Endothelial cell of umbilical vein (primary cell): ENCODE results near the gene CGA. TPM values are rescaled to one million over a fixed set of nuclear protein-coding genes. Genes with fewer than 3 reads are reported as not detected.

Experiments used
- BruUV-seq: library from RNA; stranded (reverse); fragments of 400-500 nt; replicated peaks from 2 replicates; lab custom pipeline; 2021; lab: Mats Ljungman, UMichigan
- CTCF ChIA-PET: fragments of 300-600, 350-600 bp; sonication (Branson Sonifier 250); formaldehyde crosslinking; loops from one replicate; lab custom pipeline; 2021; ENCODE audit warnings: antibody characterized with exemption, inconsistent platforms; lab: Charles Lee
- POLR2A ChIA-PET: fragments of 300-600, 350-600 bp; sonication (Branson Sonifier 250); formaldehyde crosslinking; loops from one replicate; lab custom pipeline; 2021; ENCODE audit warnings: antibody characterized with exemption, inconsistent platforms; lab: Charles Lee
- DNase-seq: peaks from one replicate; pipeline ENCODE4 v3.0.0-alpha.2; 2011; ENCODE audit warnings: low read depth, low spot score
- FAIRE-seq: peaks from 2 replicates; lab custom pipeline; 2011; peaks lifted over from hg19 to GRCh38; lab: Jason Lieb, UNC
- H2AFZ ChIP-seq: 2 replicates; pipeline ENCODE4 v1.6.0; 2012; ENCODE audit warnings: low read depth, low read length, control low read depth, inconsistent platforms
- H3K27ac ChIP-seq: 2 replicates; pipeline ENCODE4 v1.5.1; 2011; ENCODE audit warnings: low read depth, mild to moderate bottlenecking, control low read depth, low read length, moderate library complexity; ENCODE audit not compliant: insufficient read depth
- H3K27me3 ChIP-seq, 2 experiments: 2 replicates each; pipeline versions ENCODE4 v1.6.0 to v1.6.1; 2011; ENCODE audit warnings: low read length in 2 of 2, mixed read lengths in 1 of 2; ENCODE audit not compliant: control insufficient read depth in 2 of 2, insufficient read depth in 2 of 2
- H3K36me3 ChIP-seq, 2 experiments: 2 replicates in 1 of 2; 3 replicates in 1 of 2; pipeline ENCODE4 v1.5.1; 2011; ENCODE audit warnings: low read length in 2 of 2, mild to moderate bottlenecking in 1 of 2, moderate library complexity in 1 of 2; ENCODE audit not compliant: control insufficient read depth in 2 of 2, insufficient read depth in 2 of 2; ENCODE audit errors: extremely low read depth in 1 of 2
- H3K4me1 ChIP-seq: 3 replicates; pipeline ENCODE4 v1.5.1; 2011; ENCODE audit warnings: mild to moderate bottlenecking, low read length; ENCODE audit not compliant: control insufficient read depth, insufficient read depth; ENCODE audit errors: extremely low read depth
- H3K4me2 ChIP-seq: 2 replicates; pipeline ENCODE4 v1.6.1; 2011; ENCODE audit warnings: low read length, control low read depth, mixed read lengths; ENCODE audit not compliant: insufficient read depth
- H3K4me3 ChIP-seq, 3 experiments: fragments of 200-600 bp in 1 of 3; sonication (generic), shearing (Covaris generic) in 1 of 3; replicated peaks in 1 of 3; 2 replicates each; pipeline ENCODE4 v1.5.1; 2011 to 2016; ENCODE audit warnings: control low read depth in 3 of 3, low read length in 3 of 3, mild to moderate bottlenecking in 2 of 3, inconsistent platforms in 1 of 3, low read depth in 1 of 3, moderate library complexity in 1 of 3; ENCODE audit not compliant: insufficient read depth in 1 of 3
- H3K79me2 ChIP-seq: 2 replicates; pipeline ENCODE4 v1.6.0; 2012; ENCODE audit warnings: low read length, inconsistent platforms; ENCODE audit not compliant: control insufficient read depth, insufficient read depth
- H3K9ac ChIP-seq: replicated peaks from 2 replicates; pipeline ENCODE3; 2011; ENCODE audit warnings: low read length, control low read depth; ENCODE audit not compliant: insufficient read depth; ENCODE audit errors: extremely low read depth
- H3K9me1 ChIP-seq: replicated peaks from 3 replicates; pipeline ENCODE4 v1.6.0; 2011; ENCODE audit warnings: mild to moderate bottlenecking, low read length; ENCODE audit not compliant: control insufficient read depth, insufficient read depth; ENCODE audit errors: extremely low read depth
- H3K9me3 ChIP-seq: replicated peaks from 2 replicates; pipeline ENCODE4 v1.5.1; 2012; ENCODE audit warnings: low read length, inconsistent platforms; ENCODE audit not compliant: control insufficient read depth, insufficient read depth
- H4K20me1 ChIP-seq: replicated peaks from 2 replicates; pipeline ENCODE3; 2011; ENCODE audit warnings: mild to moderate bottlenecking, low read length; ENCODE audit not compliant: control insufficient read depth, insufficient read depth; ENCODE audit errors: extremely low read depth
- EZH2 ChIP-seq: IDR thresholded peaks from 2 replicates; pipeline ENCODE4 v1.6.1; 2012; ENCODE audit warnings: borderline replicate concordance, low read depth, mild to moderate bottlenecking, moderate library complexity, low read length, inconsistent platforms; ENCODE audit not compliant: severe bottlenecking
- FOS ChIP-seq: IDR thresholded peaks from 2 replicates; pipeline ENCODE4 v1.6.1; 2011; ENCODE audit warnings: mild to moderate bottlenecking, low read length, moderate library complexity, borderline replicate concordance; ENCODE audit not compliant: insufficient read depth
- JUN ChIP-seq: IDR thresholded peaks from 2 replicates; pipeline ENCODE4 v1.6.1; 2011; ENCODE audit warnings: borderline replicate concordance, low read depth; ENCODE audit not compliant: insufficient read length, insufficient read depth
- MYC ChIP-seq: IDR thresholded peaks from one replicate; pipeline ENCODE4 v1.6.1; 2011; ENCODE audit warnings: mild to moderate bottlenecking, low read depth, low read length
- POLR2A ChIP-seq: IDR thresholded peaks from 2 replicates; pipeline ENCODE4 v1.6.1; 2012; ENCODE audit warnings: low read depth, mild to moderate bottlenecking, control low read depth, low read length
- POLR2AphosphoS5 ChIP-seq: IDR thresholded peaks from 2 replicates; pipeline ENCODE4 v1.6.1; 2012; ENCODE audit warnings: low read depth, mild to moderate bottlenecking, control low read depth, low read length, moderate library complexity; ENCODE audit not compliant: insufficient read depth
- dilution Hi-C: fragments of 300-500 bp; cut with MboI; formaldehyde crosslinking; loops from one replicate; pipeline ENCODE4 v1.15.0; 2019; ENCODE audit warnings: low sequenced_read_pairs; ENCODE audit not compliant: extremely low pct_ligation_motif_present
- intact Hi-C: fragments of 100-400 bp; cut with micrococcal nuclease; formaldehyde crosslinking; loops from one replicate; pipeline ENCODE4 v1.10.0; 2022
- polyA plus RNA-seq, 4 experiments: library from polyadenylated mRNA; depleted of rRNA in 3 of 4; stranded (reverse) in 3 of 4; unstranded in 1 of 4; fragments of >200 nt; gene quantifications; 2 replicates each; pipeline versions ENCODE4 v1.2.1 to v1.2.3, GENCODE V29; 2011 to 2012; ENCODE audit warnings: missing spikeins in 1 of 4
- total RNA-seq: library from RNA; stranded (reverse); gene quantifications from 2 replicates; pipeline ENCODE4 v1.2.3, GENCODE V29; 2021
- TF ChIP-seq, protein P1 (sequence below): IDR thresholded peaks from 2 replicates; pipeline ENCODE4 v1.6.1; 2011; ENCODE audit not compliant: insufficient read depth, insufficient read length
- TF ChIP-seq, protein P2 (sequence below), 2 donors: IDR thresholded peaks; 1 replicate in 1 of 2; 2 replicates in 1 of 2; pipeline ENCODE4 v1.5.1; 2011; ENCODE audit warnings: low read length in 2 of 2, mild to moderate bottlenecking in 2 of 2, moderate library complexity in 2 of 2, control low read depth in 1 of 2, inconsistent platforms in 1 of 2, low read depth in 1 of 2; ENCODE audit not compliant: insufficient read depth in 1 of 2; ENCODE audit errors: extremely low read depth in 1 of 2

Gene CGA
- total and polyA plus RNA-seq, 2 donors (not counting 3 experiments of a cell fraction or from before 2014, with no cell fraction given): 0.10 TPM; not detected in 1

DNA sequence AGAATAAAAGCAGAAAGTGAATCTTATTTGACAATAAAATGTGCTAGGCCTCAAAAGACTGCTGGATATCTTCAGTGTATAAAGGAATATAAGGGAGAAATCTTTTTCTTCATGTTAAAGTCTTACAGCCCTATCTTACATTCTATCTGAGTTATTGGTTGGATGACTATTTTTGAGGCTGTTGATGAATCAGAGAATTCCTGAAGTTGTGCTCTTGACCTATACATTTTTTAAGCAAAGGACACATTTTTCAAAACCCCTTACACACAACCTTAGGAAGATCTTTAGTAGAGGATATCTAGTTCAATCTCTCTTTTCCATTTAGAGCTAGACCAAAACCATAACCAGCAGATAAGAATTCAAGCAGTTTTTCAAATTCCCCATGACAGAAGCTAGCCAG, 10.9 kb upstream of the CGA start:
- H3K4me2 ChIP-seq: no peak overlapping the region

More for the DNA sequence above, 10.9 kb upstream of the CGA start:
- Histone ChIP-seq H3K79me2 (no peaks in the 10 kb centered on the region), H3K9ac (no peak overlapping the region), H2AFZ (no peak overlapping the region), H3K27me3 (no peaks in the 10 kb centered on the region), H3K9me1 (no peaks in the 10 kb centered on the region), H4K20me1 (no peaks in the 10 kb centered on the region), H3K4me3 (no peak overlapping the region), H3K9me3 (no peaks in the 10 kb centered on the region), H3K27ac (no peak overlapping the region), H3K36me3 (no peaks in the 10 kb centered on the region), H3K4me1 (no peaks in the 10 kb centered on the region)
- DNase-seq (no peak), FAIRE-seq (no peak)
- dilution Hi-C loops (no loop called here), intact Hi-C loops (no loop called here)
- ChIA-PET CTCF (interaction anchor here (1.0 kb wide), 1 partner anchor 11 kb away, joined by 5 read pairs; the partner anchor contains the start of gene CGA), POLR2A (no interaction called here)
- TF ChIP-seq MYC (no peak), POLR2A (no peak), POLR2AphosphoS5 (no peak), FOS (no peak), JUN (no peak), EZH2 (no peak)
- TF ChIP-seq, protein P1, sequence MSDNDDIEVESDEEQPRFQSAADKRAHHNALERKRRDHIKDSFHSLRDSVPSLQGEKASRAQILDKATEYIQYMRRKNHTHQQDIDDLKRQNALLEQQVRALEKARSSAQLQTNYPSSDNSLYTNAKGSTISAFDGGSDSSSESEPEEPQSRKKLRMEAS: no peak
- TF ChIP-seq, protein P2, sequence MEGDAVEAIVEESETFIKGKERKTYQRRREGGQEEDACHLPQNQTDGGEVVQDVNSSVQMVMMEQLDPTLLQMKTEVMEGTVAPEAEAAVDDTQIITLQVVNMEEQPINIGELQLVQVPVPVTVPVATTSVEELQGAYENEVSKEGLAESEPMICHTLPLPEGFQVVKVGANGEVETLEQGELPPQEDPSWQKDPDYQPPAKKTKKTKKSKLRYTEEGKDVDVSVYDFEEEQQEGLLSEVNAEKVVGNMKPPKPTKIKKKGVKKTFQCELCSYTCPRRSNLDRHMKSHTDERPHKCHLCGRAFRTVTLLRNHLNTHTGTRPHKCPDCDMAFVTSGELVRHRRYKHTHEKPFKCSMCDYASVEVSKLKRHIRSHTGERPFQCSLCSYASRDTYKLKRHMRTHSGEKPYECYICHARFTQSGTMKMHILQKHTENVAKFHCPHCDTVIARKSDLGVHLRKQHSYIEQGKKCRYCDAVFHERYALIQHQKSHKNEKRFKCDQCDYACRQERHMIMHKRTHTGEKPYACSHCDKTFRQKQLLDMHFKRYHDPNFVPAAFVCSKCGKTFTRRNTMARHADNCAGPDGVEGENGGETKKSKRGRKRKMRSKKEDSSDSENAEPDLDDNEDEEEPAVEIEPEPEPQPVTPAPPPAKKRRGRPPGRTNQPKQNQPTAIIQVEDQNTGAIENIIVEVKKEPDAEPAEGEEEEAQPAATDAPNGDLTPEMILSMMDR (IDR thresholded peaks at IDR 0.05; ENCODE audit: extremely low read depth in 1 of 2, insufficient read depth in 1 of 2, low read depth in 1 of 2, low read length in 2 of 2): no peak
- BruUV-seq: no TSS peak
